T1000 (cell line): ENCODE results near the gene METRN.

Source experiments
- DNase-seq: peaks from one replicate; lab custom pipeline; 2025; ENCODE audit warnings: mixed read lengths; lab: John Stamatoyannopoulos, UW

METRN gene

GRCh38 chr16:723695-724094 is 8.8 kb downstream of the METRN start:
- DNase-seq, result no peak

GRCh38 chr16:724188-725040 is 9.5 kb downstream of the METRN start:
- no peak for DNase-seq

GRCh38 chr16:725041-725376 is 10.1 kb downstream of the METRN start:
- no peak for DNase-seq

- no peak for DNase-seq
These were observed 10.7 kb downstream of the METRN start for GRCh38 chr16:725463-726187.

- DNase-seq, result no peak
These were observed 11.2 kb downstream of the METRN start for GRCh38 chr16:726188-726437.

- DNase-seq, result peak; percentile 55
These were observed 11.7 kb downstream of the METRN start, which contains the start of the genes CCDC78 and HAGHL for GRCh38 chr16:726438-727290. Gene CCDC78, minus strand, starts transcription at chr16:726443. Its CDS starts 76 bp downstream, at chr16:726367. Gene HAGHL, plus strand, starts transcription at chr16:727106. Its CDS starts 404 bp downstream, at chr16:727510.

- DNase-seq, result no peak
These were observed 12.5 kb downstream of the METRN start for GRCh38 chr16:727291-727977.

GRCh38 chr16:728131-728889 is 13.4 kb downstream of the METRN start:
- DNase-seq, result peak; percentile 72

- no peak for DNase-seq
These were observed 14.2 kb downstream of the METRN start for GRCh38 chr16:728890-729744.

GRCh38 chr16:729768-730665 is 15.1 kb downstream of the METRN start:
- no peak for DNase-seq

GRCh38 chr16:730666-731509 is 16.0 kb downstream of the METRN start:
- DNase-seq, result no peak

GRCh38 chr16:732332-732731 is 17.4 kb downstream of the METRN start:
- no peak for DNase-seq

- no peak for DNase-seq
These were observed 18.0 kb downstream of the METRN start for GRCh38 chr16:732936-733335.

GRCh38 chr16:733382-734207 is 18.7 kb downstream of the METRN start:
- DNase-seq, result no peak

- no peak for DNase-seq
These were observed 19.5 kb downstream of the METRN start for GRCh38 chr16:734208-734980.
